Measurements from ENCODE around the gene LTBP1.

GRCh38 chr2:33432871-33433270 lies 486.1 kb downstream of the LTBP1 start:
- TF ChIP-seq POLR2A (IDR thresholded peaks at IDR 0.05) = no peak
- TF ChIP-seq CTCF (IDR thresholded peaks at IDR 0.05) = no peak

All from vagina (tissue), 2 donors.